ENCODE data around the gene LCOR. TPM values are rescaled to one million over a fixed set of nuclear protein-coding genes. Genes with fewer than 3 reads are reported as not detected.
A peak's percentile ranks its signal among the peaks of the same experiment; 100 is the strongest.

Gene LCOR
- total and polyA plus RNA-seq, 9 of the 15 experiments (the other 6 are each of a cell fraction or from before 2014, with no cell fraction given) = 3.6 to 25.2 (median 14.4) TPM

GRCh38 chr10:96860631-96861277 lies 28.7 kb downstream of the LCOR start:
- Histone ChIP-seq H3K27ac (ENCODE audit: extremely low read depth, low read depth, low read length) (no peak overlapping the region), H3K9me1 (ENCODE audit: control insufficient read depth, insufficient read depth, low read length) (no peaks in the 10 kb centered on the region), H3K79me2 (ENCODE audit: control insufficient read depth, insufficient read depth, low read length) (peaks cover 87% of the 10 kb centered on the region), H3K4me2 (ENCODE audit: insufficient read depth, low read length) (no peak overlapping the region), H3K9ac (ENCODE audit: insufficient read depth in 1 of 2, low read depth in 2 of 2, low read length in 2 of 2) (no peak overlapping the region), H3K9me3 (replicated peaks; ENCODE audit: control insufficient read depth, insufficient read depth, low read depth, low read length) (no peaks in the 10 kb centered on the region), H3K4me3 (no peak overlapping the region), H2AFZ (ENCODE audit: low read depth, low read length) (no peak overlapping the region), H3K27me3 (ENCODE audit: control insufficient read depth in 2 of 2, insufficient read depth in 2 of 2, low read length in 2 of 2) (no peaks in the 10 kb centered on the region), H3K4me1 (replicated peaks in 1 of 2; ENCODE audit: control insufficient read depth in 2 of 2, insufficient read depth in 2 of 2, low read length in 2 of 2) (peaks cover 0 to 17% of the 10 kb centered on the region in 2 experiments; a peak in 3 of 5 replicates), H3K36me3 (ENCODE audit: control insufficient read depth, insufficient read depth, low read length) (peaks cover 11% of the 10 kb centered on the region; the same call in 2 of the 3 replicates), H4K20me1 (replicated peaks; ENCODE audit: control insufficient read depth, insufficient read depth, low read length) (peaks cover 4% of the 10 kb centered on the region; the same call in 1 of the 2 replicates)
- CTCF ChIA-PET (ENCODE audit: low intra/inter-chr PET ratio) = no interaction called here
- POLR2A ChIA-PET = interaction anchor here (0.8 to 1.7 kb wide), 3 partner anchors 9 to 152 kb away, joined by 3 to 5 read pairs (median 3); no protein-coding TSS in a partner anchor
- ATAC-seq (no peak), FAIRE-seq (no peak), DNase-seq (ENCODE audit: extremely low read depth in 1 of 4, low spot score in 3 of 4) (no peak)
- BruUV-seq (replicated peaks) = no TSS peak
- TF ChIP-seq ZNF316 (IDR thresholded peaks at IDR 0.05) (peak; percentile 36), PYGO2 (tag; IDR thresholded peaks at IDR 0.05) (no peak), C11orf30 (IDR thresholded peaks at IDR 0.05; ENCODE audit: low read depth) (peak; percentile 48)
- in situ Hi-C loops (cut with MboI) = no loop called here
- 64% methylated on average over 5 of the region's 5 CpGs for WGBS (ENCODE audit: insufficient coverage, low coverage, missing lambda C conversion rate)
- intact Hi-C loops (cut with micrococcal nuclease) = no loop called here

- WGBS (ENCODE audit: insufficient coverage, low coverage, missing lambda C conversion rate) = 0% methylated on average over 3 of the region's 3 CpGs
- Histone ChIP-seq H3K36me3 (ENCODE audit: control insufficient read depth, insufficient read depth, low read length) (peaks cover 7% of the 10 kb centered on the region; the same call in 2 of the 3 replicates), H3K9me1 (ENCODE audit: control insufficient read depth, insufficient read depth, low read length) (no peaks in the 10 kb centered on the region), H3K79me2 (ENCODE audit: control insufficient read depth, insufficient read depth, low read length) (peaks cover 82% of the 10 kb centered on the region), H3K9me3 (replicated peaks; ENCODE audit: control insufficient read depth, insufficient read depth, low read depth, low read length) (no peaks in the 10 kb centered on the region), H3K27ac (ENCODE audit: extremely low read depth, low read depth, low read length) (no peak overlapping the region), H3K4me2 (ENCODE audit: insufficient read depth, low read length) (no peak overlapping the region), H3K4me1 (replicated peaks in 1 of 2; ENCODE audit: control insufficient read depth in 2 of 2, insufficient read depth in 2 of 2, low read length in 2 of 2) (peaks cover 0 to 5% of the 10 kb centered on the region in 2 experiments; a peak in 3 of 5 replicates), H3K9ac (ENCODE audit: insufficient read depth in 1 of 2, low read depth in 2 of 2, low read length in 2 of 2) (no peak overlapping the region), H4K20me1 (replicated peaks; ENCODE audit: control insufficient read depth, insufficient read depth, low read length) (peaks cover 4% of the 10 kb centered on the region; the same call in 1 of the 2 replicates), H2AFZ (ENCODE audit: low read depth, low read length) (no peak overlapping the region), H3K4me3 (no peak overlapping the region), H3K27me3 (ENCODE audit: control insufficient read depth in 2 of 2, insufficient read depth in 2 of 2, low read length in 2 of 2) (no peaks in the 10 kb centered on the region)
- ATAC-seq (peak; percentile 69; the same call in 2 of the 3 replicates), FAIRE-seq (no peak), DNase-seq (ENCODE audit: extremely low read depth in 1 of 4, low spot score in 3 of 4) (peak in 2 of 4 experiments; percentile 16 to 22)
- no TSS peak for BruUV-seq (replicated peaks)
- in situ Hi-C loops (cut with MboI) = no loop called here
- intact Hi-C loops (cut with micrococcal nuclease) = no loop called here
- CTCF ChIA-PET (ENCODE audit: low intra/inter-chr PET ratio) = no interaction called here
- POLR2A ChIA-PET = interaction anchor here (0.5 kb wide), 1 partner anchor 1585 kb away, joined by 3 read pairs; no protein-coding TSS in a partner anchor
- TF ChIP-seq JUN (IDR thresholded peaks at IDR 0.05; ENCODE audit: borderline replicate concordance, low read depth, low read length) = peak; percentile 41; the same call in 1 of the 2 replicates
- no peak for TF ChIP-seq JUN (CRISPR knock-in tag; IDR thresholded peaks at IDR 0.05; ENCODE audit: borderline replicate concordance)
- peak; percentile 75 for TF ChIP-seq SMARCA4 (IDR thresholded peaks at IDR 0.05)
- TF ChIP-seq ZNF121 (CRISPR knock-in tag; conservative IDR thresholded peaks at IDR 0.05) = no peak
- no peak for TF ChIP-seq PREB (CRISPR knock-in tag; IDR thresholded peaks at IDR 0.05)
- TF ChIP-seq FOSL1 (tag; conservative IDR thresholded peaks at IDR 0.05) = peak; percentile 88
- peak; percentile 61 for TF ChIP-seq ARID1B (IDR thresholded peaks at IDR 0.05)
- peak; percentile 82 for TF ChIP-seq ATF3 (IDR thresholded peaks at IDR 0.05)
- TF ChIP-seq ATF3 (CRISPR knock-in tag; conservative IDR thresholded peaks at IDR 0.05) = no peak
- TF ChIP-seq DPF2 (IDR thresholded peaks at IDR 0.05) = peak; percentile 75
- peak; percentile 42; the same call in 1 of the 2 replicates for TF ChIP-seq NFATC3 (IDR thresholded peaks at IDR 0.05)
- TF ChIP-seq SMARCE1 (IDR thresholded peaks at IDR 0.05) = peak; percentile 73; the same call in 1 of the 2 replicates
Measured at GRCh38 chr10:96863922-96864543, 31.9 kb downstream of the LCOR start.
